ENCODE measurements around the gene NDUFB1.

The NDUFB1 gene

DNA sequence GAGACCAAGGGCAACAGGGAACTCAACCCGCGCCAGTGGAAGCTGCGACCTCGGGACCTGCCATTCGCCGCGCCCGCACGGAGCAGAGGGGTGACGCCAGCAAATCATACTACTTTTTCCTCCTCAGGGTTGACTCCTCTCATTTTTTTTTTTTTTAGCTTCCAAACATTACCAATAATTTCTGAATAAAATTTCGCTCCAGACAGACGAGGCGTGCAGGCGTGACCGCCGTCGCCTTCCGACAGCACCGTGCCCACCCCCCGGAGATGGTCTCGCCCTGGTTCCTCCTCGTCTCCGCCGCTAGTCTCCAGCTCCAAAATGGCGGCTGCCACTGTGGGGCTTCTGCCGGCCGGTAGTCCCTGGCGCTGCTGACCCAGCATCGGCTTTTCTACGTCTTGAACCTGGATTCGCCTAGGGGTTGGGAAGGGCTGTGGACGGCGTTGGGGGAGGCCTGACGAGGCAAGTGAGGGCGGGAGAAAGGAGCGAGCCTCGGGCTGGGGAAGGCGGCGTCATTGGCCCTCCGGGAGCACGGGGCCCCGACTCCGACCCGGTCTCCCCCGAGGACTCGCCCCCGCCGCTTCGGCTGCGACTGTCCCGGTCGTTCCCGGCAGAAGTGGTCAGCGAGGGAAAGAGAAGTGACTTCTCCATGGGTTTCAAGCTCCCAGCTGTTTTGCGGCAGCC is at the start of gene NDUFB1, which contains the start of gene CPSF2:
Gene NDUFB1 (minus strand): TSS at position 37 of the 681 bp plus-strand sequence. CDS start 4,069 bp downstream, outside the sequence.
Gene CPSF2 (plus strand): TSS at position 300 of the 681 bp plus-strand sequence. CDS start 9,016 bp downstream, outside the sequence.
- TF ChIP-seq POLR2A (IDR thresholded peaks at IDR 0.05; ENCODE audit: low read length) (peak; percentile 95), GATA1 (IDR thresholded peaks at IDR 0.05; ENCODE audit: low read depth, low read length) (no peak)
- peak; percentile 91 to 95 for DNase-seq

DNA sequence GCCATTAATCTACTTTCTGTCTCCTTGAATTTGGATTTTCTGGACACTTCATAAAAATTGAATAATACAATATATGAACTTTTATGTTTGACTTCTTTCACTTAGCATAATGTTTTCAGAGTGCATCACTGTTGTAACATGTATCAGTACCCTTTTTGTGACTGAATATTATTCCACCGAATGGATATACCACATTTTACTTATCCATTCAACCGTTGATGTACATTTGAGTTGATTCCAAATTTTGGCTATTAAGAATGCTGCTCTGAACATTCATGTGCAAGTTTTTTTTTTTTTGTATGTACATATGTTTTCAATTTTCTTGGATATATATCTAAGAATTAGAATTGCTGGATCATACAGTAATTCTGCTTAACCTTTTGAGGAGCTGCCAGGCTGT is 43.5 kb upstream of the NDUFB1 start:
- no peak for TF ChIP-seq POLR2A (IDR thresholded peaks at IDR 0.05; ENCODE audit: low read length)
- no peak for TF ChIP-seq GATA1 (IDR thresholded peaks at IDR 0.05; ENCODE audit: low read depth, low read length)
- DNase-seq, result no peak

DNA sequence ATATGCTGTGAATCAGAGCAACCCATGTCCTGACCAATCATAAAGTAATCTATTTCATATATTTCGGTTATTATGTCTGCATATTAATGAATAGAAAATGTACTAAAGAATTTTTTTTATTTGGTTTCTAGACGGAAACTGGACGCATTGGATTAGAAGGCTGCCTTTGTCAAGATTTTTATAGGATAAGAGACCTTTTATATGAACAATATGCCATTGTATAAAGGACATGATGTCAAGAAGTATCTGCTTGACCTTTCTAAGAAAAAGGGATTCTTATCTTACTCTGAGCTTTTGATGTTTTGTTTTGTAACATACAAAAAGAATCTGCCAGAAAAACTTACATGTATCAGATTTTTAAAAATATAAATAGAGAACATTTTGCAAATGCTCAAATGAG is 40.0 kb upstream of the NDUFB1 start:
- no peak for DNase-seq
- TF ChIP-seq GATA1 (IDR thresholded peaks at IDR 0.05; ENCODE audit: low read depth, low read length), result no peak
- TF ChIP-seq POLR2A (IDR thresholded peaks at IDR 0.05; ENCODE audit: low read length), result no peak

DNA sequence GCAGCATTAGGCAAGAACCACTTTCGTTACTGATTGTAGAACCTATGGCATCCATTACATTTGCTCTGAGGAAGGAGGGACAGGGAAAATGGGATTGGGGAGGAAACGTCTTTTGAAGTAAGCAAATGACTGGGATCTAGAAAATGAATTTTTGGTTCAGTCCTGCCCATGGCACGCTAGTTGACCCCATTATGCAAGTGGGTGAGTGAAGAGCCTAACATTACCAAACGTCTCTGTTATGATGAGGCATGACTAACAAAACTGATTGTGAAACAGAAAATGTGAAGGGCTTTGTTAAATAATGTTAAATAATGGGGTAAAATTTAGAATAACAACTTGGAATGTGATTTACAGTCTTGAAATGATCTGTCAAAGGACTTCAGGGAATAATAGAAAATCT is 39.1 kb upstream of the NDUFB1 start:
- DNase-seq, result no peak
- no peak for TF ChIP-seq GATA1 (IDR thresholded peaks at IDR 0.05; ENCODE audit: low read depth, low read length)
- no peak for TF ChIP-seq POLR2A (IDR thresholded peaks at IDR 0.05; ENCODE audit: low read length)

DNA sequence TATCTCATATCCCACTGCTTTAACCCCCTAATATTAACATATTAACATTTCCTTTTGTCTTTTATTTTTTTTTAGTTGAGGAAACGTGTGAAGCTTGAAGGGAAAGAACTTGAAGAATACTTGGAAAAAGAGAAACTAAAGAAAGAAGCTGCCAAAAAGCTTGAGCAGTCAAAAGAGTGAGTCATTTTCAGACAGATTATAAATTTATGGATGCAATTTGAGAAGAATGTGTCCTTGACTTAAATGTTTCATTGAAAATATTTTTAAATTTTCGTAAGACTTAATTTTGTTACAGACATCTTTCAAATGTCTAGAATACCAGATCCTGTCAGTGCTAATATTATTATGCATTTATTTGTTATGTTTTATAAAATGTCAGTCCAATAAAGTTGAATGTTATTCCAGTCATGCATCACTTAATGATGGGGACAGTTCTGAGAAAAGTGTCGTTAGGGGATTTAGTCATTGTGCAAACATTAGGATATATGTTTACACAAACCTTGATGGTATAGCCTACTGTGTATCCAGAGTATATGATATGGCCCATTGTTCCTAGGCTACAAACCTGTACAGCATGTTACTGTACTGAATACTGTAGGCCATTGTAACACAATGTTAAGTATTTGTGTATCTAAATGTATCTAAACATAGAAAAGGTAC is 32.9 kb upstream of the NDUFB1 start:
- TF ChIP-seq GATA1 (IDR thresholded peaks at IDR 0.05; ENCODE audit: low read depth, low read length), result no peak
- no peak for TF ChIP-seq POLR2A (IDR thresholded peaks at IDR 0.05; ENCODE audit: low read length)
- no peak for DNase-seq

DNA sequence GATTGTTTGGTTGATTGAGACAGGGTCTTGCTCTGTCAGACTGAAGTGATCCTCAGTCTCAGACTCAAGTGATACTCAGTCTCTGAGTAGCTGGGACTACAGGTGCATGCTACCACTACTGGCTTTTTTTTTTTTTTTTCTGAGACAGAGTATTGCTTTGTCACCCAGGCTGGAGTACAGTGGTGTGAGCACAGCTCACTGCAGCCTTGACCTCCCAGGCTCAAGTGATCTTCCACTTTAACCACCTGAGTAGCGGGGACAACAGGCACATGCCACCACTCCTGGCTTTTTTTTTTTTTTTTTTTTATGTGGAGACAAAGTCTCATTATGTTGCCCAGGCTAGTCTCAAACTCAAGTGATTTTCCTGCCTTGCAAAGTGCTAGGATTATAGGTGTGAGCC is 32.1 kb upstream of the NDUFB1 start:
- no peak for DNase-seq
- TF ChIP-seq GATA1 (IDR thresholded peaks at IDR 0.05; ENCODE audit: low read depth, low read length) (no peak), POLR2A (IDR thresholded peaks at IDR 0.05; ENCODE audit: low read length) (no peak)

DNA sequence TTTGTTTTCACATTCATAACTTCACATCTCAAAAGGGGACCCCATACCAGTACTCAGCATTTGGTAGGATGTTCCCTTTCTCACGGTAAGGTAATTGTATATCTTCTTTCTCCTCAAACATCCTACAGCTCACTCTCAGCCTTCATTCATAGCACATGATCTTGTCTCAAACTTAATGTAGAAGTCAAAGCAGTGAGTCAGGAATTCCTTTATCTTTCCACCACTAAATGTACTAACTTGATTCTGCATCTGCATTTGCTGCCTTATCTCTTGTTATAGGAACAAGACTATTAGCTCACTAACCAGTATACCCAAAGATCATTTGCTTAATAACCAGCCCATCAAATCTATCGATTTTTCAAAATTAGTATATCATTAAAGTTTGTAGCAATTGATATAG is 23.2 kb upstream of the NDUFB1 start:
- DNase-seq, result peak; percentile 41 to 61
- no peak for TF ChIP-seq GATA1 (IDR thresholded peaks at IDR 0.05; ENCODE audit: low read depth, low read length)
- no peak for TF ChIP-seq POLR2A (IDR thresholded peaks at IDR 0.05; ENCODE audit: low read length)

DNA sequence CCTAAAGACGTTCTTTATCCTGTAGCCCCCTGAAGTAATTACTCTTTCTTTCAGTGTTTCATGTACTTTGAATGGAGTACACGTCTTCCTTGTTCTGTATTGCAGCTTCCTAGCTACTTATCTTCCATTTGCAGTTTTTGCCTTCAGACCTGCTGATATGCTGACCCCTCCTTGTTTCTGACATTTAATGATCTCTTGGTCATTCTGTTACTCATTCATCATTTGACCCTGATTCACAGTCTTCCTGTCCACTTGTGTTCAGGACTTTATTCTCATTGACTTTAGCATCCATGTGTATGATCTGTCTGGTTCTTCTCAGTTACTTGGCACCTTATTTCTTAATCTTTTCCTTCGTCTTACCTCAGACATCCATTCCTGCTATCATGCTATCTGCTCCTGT is 22.5 kb upstream of the NDUFB1 start:
- DNase-seq, result peak; percentile 46 to 68
- TF ChIP-seq POLR2A (IDR thresholded peaks at IDR 0.05; ENCODE audit: low read length) (no peak), GATA1 (IDR thresholded peaks at IDR 0.05; ENCODE audit: low read depth, low read length) (no peak)

DNA sequence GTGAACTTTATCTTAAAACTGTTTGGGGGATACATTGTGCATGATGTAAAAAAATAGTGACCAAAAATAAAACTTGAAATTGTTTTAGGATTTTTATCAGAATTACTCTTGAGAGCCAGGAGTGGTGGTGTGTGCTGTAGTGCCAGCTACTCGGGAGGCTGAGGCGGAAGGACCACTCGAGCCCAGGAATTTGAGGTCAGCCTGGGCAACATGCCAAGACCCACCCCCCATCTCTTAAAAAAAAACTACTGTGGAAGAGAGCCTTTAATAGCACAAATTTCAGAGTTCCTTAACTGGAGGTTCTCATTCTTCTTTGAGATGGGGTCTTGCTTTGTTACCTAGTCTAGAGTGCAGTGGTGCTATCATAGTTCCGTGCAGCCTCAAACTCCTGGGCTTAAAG is 21.8 kb upstream of the NDUFB1 start:
- DNase-seq, result no peak
- no peak for TF ChIP-seq GATA1 (IDR thresholded peaks at IDR 0.05; ENCODE audit: low read depth, low read length)
- TF ChIP-seq POLR2A (IDR thresholded peaks at IDR 0.05; ENCODE audit: low read length), result no peak

DNA sequence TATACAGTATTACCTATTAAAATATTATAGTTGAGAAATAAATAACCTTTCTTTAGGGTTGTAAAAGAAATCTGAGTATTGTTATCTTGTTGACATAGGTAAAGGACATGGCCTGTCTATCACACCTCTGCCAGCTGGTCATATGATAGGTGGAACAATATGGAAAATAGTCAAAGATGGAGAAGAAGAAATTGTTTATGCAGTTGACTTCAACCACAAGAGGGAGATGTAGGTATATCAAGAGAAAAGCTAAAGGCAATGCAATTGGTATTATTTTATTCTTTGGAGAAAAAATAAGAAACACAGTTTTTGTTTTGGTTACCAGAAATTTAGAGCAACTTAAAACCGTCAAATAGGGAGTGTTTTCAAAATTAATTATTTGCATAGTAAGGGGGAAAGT is 13.8 kb upstream of the NDUFB1 start:
- peak; percentile 37 to 43 for DNase-seq
- TF ChIP-seq GATA1 (IDR thresholded peaks at IDR 0.05; ENCODE audit: low read depth, low read length), result no peak
- no peak for TF ChIP-seq POLR2A (IDR thresholded peaks at IDR 0.05; ENCODE audit: low read length)

DNA sequence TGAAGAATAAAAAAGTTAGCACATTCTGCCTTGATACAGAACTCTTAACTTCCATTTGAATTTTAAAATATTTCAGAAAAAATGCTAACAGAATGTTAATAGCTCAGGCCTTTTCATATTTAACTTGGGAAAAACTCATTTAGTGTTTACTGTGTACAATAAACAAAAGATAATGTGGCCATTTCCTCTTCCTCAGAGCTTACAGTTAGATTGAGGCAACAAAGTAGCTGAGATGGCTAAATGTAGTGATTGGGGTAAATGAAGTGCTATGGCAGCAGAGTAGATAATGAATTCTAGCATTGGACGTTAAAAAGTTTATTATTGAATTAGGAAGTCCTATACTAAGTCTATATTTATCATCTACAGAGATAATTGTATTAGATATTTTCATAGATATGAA is 12.9 kb upstream of the NDUFB1 start:
- TF ChIP-seq POLR2A (IDR thresholded peaks at IDR 0.05; ENCODE audit: low read length) (no peak), GATA1 (IDR thresholded peaks at IDR 0.05; ENCODE audit: low read depth, low read length) (no peak)

DNA sequence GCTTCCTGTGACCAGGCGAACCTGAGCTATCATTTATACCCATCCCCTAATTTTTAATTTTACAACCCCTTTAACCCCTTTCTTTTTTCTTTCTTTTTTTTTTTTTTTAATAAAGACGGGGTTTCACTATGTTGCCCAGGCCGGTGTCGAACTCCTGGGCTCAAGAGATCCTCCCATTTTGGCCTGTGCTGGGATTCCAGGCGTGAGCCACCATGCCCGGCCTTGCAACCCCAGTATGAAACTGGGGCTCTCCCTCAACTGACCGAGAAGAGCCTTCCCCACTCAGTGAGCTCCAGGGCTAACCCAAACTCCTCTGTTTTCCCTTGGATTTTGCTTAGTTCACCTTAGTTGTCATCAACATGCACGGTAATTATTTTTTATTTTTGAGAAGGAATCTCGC is 1.3 kb upstream of the NDUFB1 start:
- TF ChIP-seq GATA1 (IDR thresholded peaks at IDR 0.05; ENCODE audit: low read depth, low read length) (no peak), POLR2A (IDR thresholded peaks at IDR 0.05; ENCODE audit: low read length) (no peak)
- peak; percentile 40 to 52 for DNase-seq

More for the DNA sequence above, 12.9 kb upstream of the NDUFB1 start:
- no peak for DNase-seq

DNA sequence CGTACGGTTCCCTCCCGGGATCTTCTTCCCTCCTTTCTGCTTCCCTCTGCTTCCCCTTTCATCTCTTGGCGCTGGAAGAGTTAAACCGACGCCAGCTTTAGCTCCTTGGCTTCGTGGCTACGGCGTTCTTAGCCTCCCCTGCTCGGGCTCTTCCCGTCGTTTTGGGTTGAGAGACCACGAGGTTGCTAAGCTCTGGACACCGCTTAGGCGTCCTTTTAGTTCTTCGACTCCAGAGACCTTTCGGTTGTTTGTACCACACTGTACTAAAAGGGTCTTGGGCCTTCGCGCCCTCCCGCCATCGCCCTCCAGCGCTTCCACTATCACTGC is 808 bp upstream of the NDUFB1 start:
- TF ChIP-seq POLR2A (IDR thresholded peaks at IDR 0.05; ENCODE audit: low read length) (no peak), GATA1 (IDR thresholded peaks at IDR 0.05; ENCODE audit: low read depth, low read length) (no peak)
- peak; percentile 58 to 77 for DNase-seq

DNA sequence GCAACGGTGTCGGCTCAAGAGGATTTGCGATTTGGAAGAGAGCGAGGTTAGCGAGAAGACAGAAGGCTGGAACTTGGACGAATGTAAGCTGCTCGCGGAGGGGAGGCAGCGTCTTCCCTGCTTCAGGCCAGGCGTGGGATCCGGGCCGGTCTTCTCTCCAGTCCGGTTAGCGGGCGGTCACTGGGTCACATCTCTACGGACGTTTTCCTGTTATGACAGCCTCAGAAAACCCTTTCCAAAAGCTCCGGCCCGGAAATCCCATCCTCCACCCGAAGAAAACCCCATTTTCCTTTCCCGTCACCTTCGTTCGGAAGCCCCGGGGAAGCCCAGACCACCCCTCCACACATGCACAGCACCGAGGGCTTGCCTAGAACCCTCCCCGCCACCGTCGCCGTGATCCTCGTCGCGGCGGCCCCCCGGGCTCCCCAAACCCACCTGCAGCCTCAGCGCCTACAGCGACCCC is 268 bp downstream of the NDUFB1 start:
- DNase-seq, result peak; percentile 60 to 73
- TF ChIP-seq GATA1 (IDR thresholded peaks at IDR 0.05; ENCODE audit: low read depth, low read length), result no peak
- no peak for TF ChIP-seq POLR2A (IDR thresholded peaks at IDR 0.05; ENCODE audit: low read length)

DNA sequence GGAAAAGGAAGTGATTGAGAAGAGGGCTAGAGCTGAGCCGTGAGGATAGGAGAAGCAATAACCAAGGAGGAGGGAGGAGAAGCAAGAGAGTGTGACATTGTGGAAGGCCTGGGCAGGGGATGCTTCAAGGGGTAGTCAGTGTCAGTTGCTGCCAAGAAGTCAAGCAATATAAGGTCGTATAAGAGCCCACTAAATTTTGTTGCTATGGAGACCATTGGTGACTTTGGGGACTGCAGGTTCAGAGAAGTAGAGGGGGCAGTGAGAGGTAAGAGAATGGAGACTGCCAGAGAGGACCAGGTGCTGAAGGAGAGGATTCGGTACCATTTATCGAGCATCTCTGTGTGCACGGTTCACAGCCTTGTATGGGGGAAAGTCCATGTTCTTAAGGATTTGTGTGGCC is 12.0 kb downstream of the NDUFB1 start:
- TF ChIP-seq GATA1 (IDR thresholded peaks at IDR 0.05; ENCODE audit: low read depth, low read length), result no peak
- TF ChIP-seq POLR2A (IDR thresholded peaks at IDR 0.05; ENCODE audit: low read length), result no peak

More for the DNA sequence above, 12.0 kb downstream of the NDUFB1 start:
- DNase-seq, result no peak
